ENCODE data around the gene RIPK3. TPM values are rescaled to one million over a fixed set of nuclear protein-coding genes. Genes with fewer than 3 reads are reported as not detected.
"Not testable (repeated sequence)": the region's sequence is repeated elsewhere in the genome, so short reads cannot be mapped to it uniquely, and the experiment has no call there.

The RIPK3 gene
- total and polyA plus RNA-seq, 2 of the 8 experiments (the other 6 are each of a cell fraction or from before 2014, with no cell fraction given), result 0.24 to 0.39 TPM

- H3K4me2 ChIP-seq (ENCODE audit: insufficient read depth in 1 of 2, low read depth in 2 of 2, low read length in 2 of 2); H2AFZ ChIP-seq (ENCODE audit: low read length); H3K79me2 ChIP-seq (ENCODE audit: control insufficient read depth in 1 of 2, insufficient read depth in 2 of 2, low read length in 2 of 2); H3K9ac ChIP-seq (replicated peaks in 1 of 4; ENCODE audit: extremely low read depth in 1 of 4, low read depth in 3 of 4, low read length in 3 of 4); H2BK15ac ChIP-seq (ENCODE audit: low read length); H3K36me3 ChIP-seq (ENCODE audit: control insufficient read depth in 2 of 4, insufficient read depth in 4 of 4, low read length in 3 of 4); H3K14ac ChIP-seq (ENCODE audit: insufficient read length); H2BK5ac ChIP-seq (ENCODE audit: low read depth, low read length); H3K79me1 ChIP-seq (ENCODE audit: low read depth, low read length); H2BK120ac ChIP-seq (replicated peaks; ENCODE audit: low read depth, low read length); H2BK20ac ChIP-seq (ENCODE audit: low read length); H3K23me2 ChIP-seq (ENCODE audit: low read depth, low read length); H3K56ac ChIP-seq (replicated peaks; ENCODE audit: insufficient read length, low read depth, low read length); H4K20me1 ChIP-seq (replicated peaks in 1 of 2; ENCODE audit: control insufficient read depth in 1 of 2, insufficient read depth in 2 of 2, low read length in 2 of 2); H4K8ac ChIP-seq (ENCODE audit: extremely low read depth, insufficient read depth, low read length); H3K23ac ChIP-seq (ENCODE audit: insufficient read length); POLR2A ChIA-PET (ENCODE audit: partially characterized antibody); FAIRE-seq; H3K4ac ChIP-seq (replicated peaks; ENCODE audit: insufficient read length, low read depth, low read length); DNase-seq (ENCODE audit: low read depth in 1 of 2, low spot score in 2 of 2); H3K27ac ChIP-seq (ENCODE audit: low read depth, low read length); H2BK12ac ChIP-seq (ENCODE audit: low read depth, low read length); H3K9me3 ChIP-seq (ENCODE audit: insufficient read depth in 2 of 2, low read depth in 1 of 2, low read length in 1 of 2); H3K4me1 ChIP-seq (replicated peaks in 1 of 4; ENCODE audit: control insufficient read depth in 3 of 4, insufficient read depth in 4 of 4, low read length in 3 of 4); H2AK5ac ChIP-seq (ENCODE audit: low read depth, low read length); H3K4me3 ChIP-seq (ENCODE audit: extremely low read depth in 1 of 4, insufficient read depth in 2 of 4, low read depth in 3 of 4, low read length in 4 of 4); H3K18ac ChIP-seq (ENCODE audit: extremely low read depth, low read length); H4K5ac ChIP-seq (ENCODE audit: insufficient read length, low read depth, low read length); H4K91ac ChIP-seq (replicated peaks; ENCODE audit: insufficient read length, low read length): not testable (repeated sequence)
- CTCF ChIA-PET (ENCODE audit: partially characterized antibody), result interaction anchor here (4.4 kb wide), 1 partner anchor 11 kb away, joined by 23 read pairs; no protein-coding TSS in a partner anchor
- peaks cover 0 to 11% (median 9%) of the 10 kb centered on the region in 4 experiments; a peak in 5 of 7 replicates for H3K27me3 ChIP-seq (replicated peaks in 1 of 4; ENCODE audit: control insufficient read depth in 3 of 4, extremely low read depth in 1 of 4, insufficient read depth in 3 of 4, low read length in 3 of 4)
- 94% methylated on average over 3 of the region's 3 CpGs; no CpG with 5 or more reads in 1 of the 2 experiments for WGBS, 2 experiments (ENCODE audit: extremely low coverage in 1 of 2, insufficient coverage in 1 of 2, insufficient read length in 1 of 2, insufficient replicate concordance in 2 of 2, low coverage in 1 of 2, low lambda C conversion rate in 2 of 2, missing lambda C conversion rate in 1 of 2)
These were observed 14.7 kb upstream of the RIPK3 start for GRCh38 chr14:24354482-24354825.
